SK-N-MC (cell line): Measurements from ENCODE around the gene PRKAR1B.

ENCODE experiments used
- EZH2 ChIP-seq: fragments of 200-600 bp; sonication (generic); IDR thresholded peaks from one replicate; pipeline ENCODE4 v1.6.1; 2017; ENCODE audit warnings: antibody characterized with exemption
- POLR2AphosphoS5 ChIP-seq: IDR thresholded peaks from 2 replicates; pipeline ENCODE4 v1.6.1; 2012; ENCODE audit warnings: mild to moderate bottlenecking, low read depth, low read length, borderline replicate concordance

DNA sequence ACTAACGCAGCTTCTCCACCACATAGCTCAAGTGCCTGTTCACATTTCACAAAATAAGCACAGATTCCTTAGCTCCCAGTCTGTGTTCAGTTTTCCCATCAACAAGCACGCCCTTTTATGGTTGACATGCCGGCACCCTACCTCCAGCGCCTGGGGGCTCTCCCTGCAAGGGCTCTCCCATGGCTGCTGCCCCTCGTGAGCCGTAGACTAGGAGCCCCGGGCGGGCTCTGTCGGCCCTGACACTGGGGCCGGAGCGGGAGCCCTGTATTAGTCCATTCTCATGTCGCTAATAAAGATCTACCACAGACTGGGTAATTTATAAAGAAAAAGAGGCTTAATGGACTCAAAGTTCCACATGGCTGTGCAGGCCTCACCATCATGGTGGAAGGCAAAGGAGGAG, 34.0 kb upstream of the PRKAR1B start:
- TF ChIP-seq EZH2 (no peak), POLR2AphosphoS5 (no peak)
